Daoy (cell line): ENCODE data around the gene ADCY10. TPM values are rescaled to one million over a fixed set of nuclear protein-coding genes. Genes with fewer than 3 reads are reported as not detected.
"Not testable (repeated sequence)": the region's sequence is repeated elsewhere in the genome, so short reads cannot be mapped to it uniquely, and the experiment has no call there.

Experiments
- DNase-seq: peaks from one replicate; pipeline ENCODE4 v3.0.0-alpha.2; 2015; ENCODE audit warnings: low read depth
- total RNA-seq: library from RNA; depleted of rRNA; stranded (reverse); fragments of >200 nt; shearing (Covaris generic); gene quantifications from 2 replicates; pipeline ENCODE4 v1.2.3, GENCODE V29; 2014

The ADCY10 gene
- total RNA-seq, 1 experiment from 2014 or later = not detected

- no peak for DNase-seq
Measured at GRCh38 chr1:167856711-167857418, 57.1 kb downstream of the ADCY10 start.

GRCh38 chr1:167854184-167854583, 59.8 kb downstream of the ADCY10 start:
- no peak for DNase-seq

GRCh38 chr1:167849666-167850065, 64.3 kb downstream of the ADCY10 start:
- DNase-seq = no peak

- DNase-seq = no peak
Measured at GRCh38 chr1:167842872-167843271, 71.1 kb downstream of the ADCY10 start.

- DNase-seq = no peak
Measured at GRCh38 chr1:167841530-167841929, 72.4 kb downstream of the ADCY10 start.

GRCh38 chr1:167839009-167839408, 74.9 kb downstream of the ADCY10 start:
- DNase-seq = no peak

- no peak for DNase-seq
Measured at GRCh38 chr1:167837326-167837725, 76.6 kb downstream of the ADCY10 start.

GRCh38 chr1:167836197-167836596, 77.7 kb downstream of the ADCY10 start:
- no peak for DNase-seq

- no peak for DNase-seq
Measured at GRCh38 chr1:167833904-167834303, 80.0 kb downstream of the ADCY10 start.

- DNase-seq = no peak
Measured at GRCh38 chr1:167832693-167833092, 81.2 kb downstream of the ADCY10 start.

GRCh38 chr1:167830668-167831067, 83.3 kb downstream of the ADCY10 start:
- DNase-seq = not testable (repeated sequence)

- DNase-seq = no peak
Measured at GRCh38 chr1:167829868-167830267, 84.1 kb downstream of the ADCY10 start.

- no peak for DNase-seq
Measured at GRCh38 chr1:167826127-167826526, 87.8 kb downstream of the ADCY10 start.

- DNase-seq = no peak
Measured at GRCh38 chr1:167825419-167826079, 88.4 kb downstream of the ADCY10 start.

- no peak for DNase-seq
Measured at GRCh38 chr1:167824163-167824794, 89.7 kb downstream of the ADCY10 start.

GRCh38 chr1:167821969-167822685, 91.8 kb downstream of the ADCY10 start:
- DNase-seq = no peak

GRCh38 chr1:167821356-167821685, 92.6 kb downstream of the ADCY10 start:
- no peak for DNase-seq

GRCh38 chr1:167820684-167821355, 93.1 kb downstream of the ADCY10 start:
- peak; percentile 46 for DNase-seq

GRCh38 chr1:167819849-167820683, 93.9 kb downstream of the ADCY10 start:
- peak; percentile 95 for DNase-seq

- no peak for DNase-seq
Measured at GRCh38 chr1:167815650-167816049, 98.3 kb downstream of the ADCY10 start.

GRCh38 chr1:167812972-167813371, 101.0 kb downstream of the ADCY10 start:
- no peak for DNase-seq
